CD4-positive, alpha-beta T cell treated with Interleukin-6 for 4 hours (primary cell): ENCODE measurements around the gene ZNF445.
"Not testable (repeated sequence)": the region's sequence is repeated elsewhere in the genome, so short reads cannot be mapped to it uniquely, and the experiment has no call there.

ENCODE experiments used
- DNase-seq: peaks from one replicate; pipeline ENCODE4 v3.0.0-alpha.2; 2020; ENCODE audit warnings: mixed read lengths

The ZNF445 gene

GRCh38 chr3:44474886-44475285 lies 2.6 kb downstream of the ZNF445 start:
- DNase-seq: not testable (repeated sequence)

GRCh38 chr3:44470430-44470829 lies 7.0 kb downstream of the ZNF445 start:
- DNase-seq: no peak

GRCh38 chr3:44469914-44470313 lies 7.6 kb downstream of the ZNF445 start:
- DNase-seq: no peak

GRCh38 chr3:44468572-44469520 lies 8.6 kb downstream of the ZNF445 start:
- DNase-seq: peak; percentile 15

- not testable (repeated sequence) for DNase-seq
These were observed 9.4 kb downstream of the ZNF445 start for GRCh38 chr3:44468099-44468537.

GRCh38 chr3:44467241-44467640 lies 10.2 kb downstream of the ZNF445 start:
- no peak for DNase-seq

- DNase-seq: not testable (repeated sequence)
These were observed 12.6 kb downstream of the ZNF445 start for GRCh38 chr3:44464920-44465319.

- DNase-seq: no peak
These were observed 13.0 kb downstream of the ZNF445 start for GRCh38 chr3:44464509-44464908.

GRCh38 chr3:44460050-44460449 lies 17.4 kb downstream of the ZNF445 start:
- not testable (repeated sequence) for DNase-seq

GRCh38 chr3:44455318-44455717 lies 22.2 kb downstream of the ZNF445 start:
- DNase-seq: no peak

GRCh38 chr3:44454258-44454657 lies 23.2 kb downstream of the ZNF445 start:
- no peak for DNase-seq

GRCh38 chr3:44451441-44451840 lies 26.0 kb downstream of the ZNF445 start:
- DNase-seq: no peak

GRCh38 chr3:44446929-44447328 lies 30.5 kb downstream of the ZNF445 start:
- no peak for DNase-seq

- DNase-seq: no peak
These were observed 31.7 kb downstream of the ZNF445 start for GRCh38 chr3:44445786-44446185.

GRCh38 chr3:44444896-44445691 lies 32.4 kb downstream of the ZNF445 start:
- DNase-seq: no peak

- DNase-seq: no peak
These were observed 33.0 kb downstream of the ZNF445 start for GRCh38 chr3:44444437-44444836.

- no peak for DNase-seq
These were observed 34.7 kb downstream of the ZNF445 start for GRCh38 chr3:44442596-44443309.

GRCh38 chr3:44439499-44440295 lies 37.8 kb downstream of the ZNF445 start:
- DNase-seq: peak; percentile 49

- DNase-seq: no peak
These were observed 39.7 kb downstream of the ZNF445 start for GRCh38 chr3:44437800-44438199.

GRCh38 chr3:44436181-44436580 lies 41.3 kb downstream of the ZNF445 start:
- no peak for DNase-seq

- DNase-seq: no peak
These were observed 42.5 kb downstream of the ZNF445 start for GRCh38 chr3:44434834-44435510.

GRCh38 chr3:44430466-44430865 lies 47.0 kb downstream of the ZNF445 start:
- DNase-seq: no peak
